ENCODE results near the gene TMEM255A.

Gene TMEM255A

DNA sequence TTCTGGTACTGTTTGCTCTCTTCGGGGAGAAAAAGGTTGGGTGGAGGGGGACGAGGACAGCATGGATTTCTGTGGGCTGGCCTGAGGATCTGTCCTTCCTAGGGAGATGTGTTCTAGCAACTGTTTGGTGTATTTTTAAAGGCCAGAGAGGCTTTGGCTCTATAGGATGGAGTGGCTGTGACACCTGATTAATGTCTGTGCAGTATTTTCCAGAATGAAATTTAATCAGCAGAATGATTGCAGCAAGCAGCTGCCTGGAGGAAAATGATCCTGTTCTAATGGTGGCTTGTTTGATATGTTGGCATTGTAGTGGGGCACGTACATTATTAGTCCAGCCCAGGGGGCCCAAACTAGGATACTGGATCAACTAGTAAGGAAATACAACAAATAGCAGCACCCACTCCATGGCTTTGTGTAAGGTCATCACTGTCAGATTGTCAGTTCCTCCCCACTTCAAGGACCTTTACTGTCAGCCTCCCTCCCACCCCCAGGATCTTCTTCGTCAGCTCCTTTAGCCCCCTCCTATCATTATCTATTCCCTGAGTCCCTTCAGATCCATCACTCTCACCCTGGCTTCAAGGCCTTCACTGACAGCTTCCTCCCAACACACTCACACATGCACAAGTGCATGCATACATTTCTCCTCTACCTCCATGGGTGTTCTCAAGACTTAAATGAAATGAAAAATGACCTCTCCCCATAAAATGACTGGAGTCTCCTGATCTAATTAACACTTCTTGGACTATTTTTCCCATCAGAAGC lies 10.4 kb upstream of the TMEM255A start:
- TF ChIP-seq, protein P1, sequence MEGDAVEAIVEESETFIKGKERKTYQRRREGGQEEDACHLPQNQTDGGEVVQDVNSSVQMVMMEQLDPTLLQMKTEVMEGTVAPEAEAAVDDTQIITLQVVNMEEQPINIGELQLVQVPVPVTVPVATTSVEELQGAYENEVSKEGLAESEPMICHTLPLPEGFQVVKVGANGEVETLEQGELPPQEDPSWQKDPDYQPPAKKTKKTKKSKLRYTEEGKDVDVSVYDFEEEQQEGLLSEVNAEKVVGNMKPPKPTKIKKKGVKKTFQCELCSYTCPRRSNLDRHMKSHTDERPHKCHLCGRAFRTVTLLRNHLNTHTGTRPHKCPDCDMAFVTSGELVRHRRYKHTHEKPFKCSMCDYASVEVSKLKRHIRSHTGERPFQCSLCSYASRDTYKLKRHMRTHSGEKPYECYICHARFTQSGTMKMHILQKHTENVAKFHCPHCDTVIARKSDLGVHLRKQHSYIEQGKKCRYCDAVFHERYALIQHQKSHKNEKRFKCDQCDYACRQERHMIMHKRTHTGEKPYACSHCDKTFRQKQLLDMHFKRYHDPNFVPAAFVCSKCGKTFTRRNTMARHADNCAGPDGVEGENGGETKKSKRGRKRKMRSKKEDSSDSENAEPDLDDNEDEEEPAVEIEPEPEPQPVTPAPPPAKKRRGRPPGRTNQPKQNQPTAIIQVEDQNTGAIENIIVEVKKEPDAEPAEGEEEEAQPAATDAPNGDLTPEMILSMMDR (IDR thresholded peaks at IDR 0.05; ENCODE audit: insufficient read depth, low read length, missing control alignments): no peak
- H3K4me3 ChIP-seq (ENCODE audit: low read depth, low read length): no peak overlapping the region
- ChIA-PET POLR2A (no interaction called here), CTCF (no interaction called here)
- DNase-seq (ENCODE audit: low read depth, low spot score): no peak

DNA sequence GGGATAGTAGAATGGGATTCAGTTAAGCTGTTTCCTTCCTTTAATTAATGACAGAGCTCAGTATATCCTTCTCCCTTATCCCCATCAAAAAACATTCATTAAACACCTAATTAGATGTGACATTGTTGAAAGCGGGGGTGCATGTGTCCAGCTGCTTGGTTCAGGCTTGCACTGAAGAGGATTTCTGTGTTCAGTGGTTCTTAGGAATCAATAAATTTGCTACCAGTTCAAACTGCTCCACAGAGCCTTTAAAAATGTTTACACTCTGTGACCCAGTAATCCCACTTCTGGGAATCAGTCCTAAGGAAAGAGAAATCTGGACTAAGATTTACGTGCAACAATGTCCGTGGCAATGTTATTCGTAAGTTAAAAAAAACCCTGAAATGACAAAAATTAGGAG lies 7.2 kb upstream of the TMEM255A start:
- no peak overlapping the region for H3K4me3 ChIP-seq (ENCODE audit: low read depth, low read length)
- TF ChIP-seq, protein P1 (IDR thresholded peaks at IDR 0.05; ENCODE audit: insufficient read depth, low read length, missing control alignments): no peak
- no peak for DNase-seq (ENCODE audit: low read depth, low spot score)
- POLR2A ChIA-PET: no interaction called here
- CTCF ChIA-PET: no interaction called here

GRCh38 chrX:120316587-120317283 lies 5.5 kb upstream of the TMEM255A start:
- DNase-seq (ENCODE audit: low read depth, low spot score): no peak
- no peak overlapping the region for H3K4me3 ChIP-seq (ENCODE audit: low read depth, low read length)
- ChIA-PET POLR2A (no interaction called here), CTCF (interaction anchor here (1.1 kb wide), 1 partner anchor 22 kb away, joined by 3 read pairs; no protein-coding TSS in a partner anchor)
- TF ChIP-seq, protein P1 (IDR thresholded peaks at IDR 0.05; ENCODE audit: insufficient read depth, low read length, missing control alignments): no peak

DNA sequence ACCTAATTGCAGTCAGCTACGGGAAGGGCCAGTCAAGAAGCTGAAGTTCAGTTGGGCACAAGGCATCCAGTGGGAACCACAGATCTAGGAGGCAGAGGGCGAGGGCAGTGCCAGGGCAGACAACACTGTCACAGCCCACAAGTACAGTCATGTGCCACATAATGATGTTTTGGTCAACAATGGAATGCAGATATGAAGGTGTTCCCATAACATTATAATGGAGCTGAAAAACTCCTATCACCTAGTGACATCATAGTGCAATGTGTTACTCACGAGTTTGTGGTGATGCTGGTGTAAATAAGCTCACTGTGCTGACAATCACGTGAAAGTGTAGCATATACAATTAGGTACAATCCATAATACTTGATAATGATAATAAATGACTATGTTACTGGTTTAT lies 4.5 kb upstream of the TMEM255A start:
- TF ChIP-seq, protein P1 (IDR thresholded peaks at IDR 0.05; ENCODE audit: insufficient read depth, low read length, missing control alignments): no peak
- H3K4me3 ChIP-seq (ENCODE audit: low read depth, low read length): no peak overlapping the region
- CTCF ChIA-PET: interaction anchor here (1.1 kb wide), 1 partner anchor 23 kb away, joined by 3 read pairs; no protein-coding TSS in a partner anchor
- POLR2A ChIA-PET: no interaction called here
- no peak for DNase-seq (ENCODE audit: low read depth, low spot score)

GRCh38 chrX:120311727-120312063 lies 434 bp upstream of the TMEM255A start:
- TF ChIP-seq, protein P1 (IDR thresholded peaks at IDR 0.05; ENCODE audit: insufficient read depth, low read length, missing control alignments): no peak
- DNase-seq (ENCODE audit: low read depth, low spot score): no peak
- ChIA-PET CTCF (no interaction called here), POLR2A (no interaction called here)
- no peak overlapping the region for H3K4me3 ChIP-seq (ENCODE audit: low read depth, low read length)

DNA sequence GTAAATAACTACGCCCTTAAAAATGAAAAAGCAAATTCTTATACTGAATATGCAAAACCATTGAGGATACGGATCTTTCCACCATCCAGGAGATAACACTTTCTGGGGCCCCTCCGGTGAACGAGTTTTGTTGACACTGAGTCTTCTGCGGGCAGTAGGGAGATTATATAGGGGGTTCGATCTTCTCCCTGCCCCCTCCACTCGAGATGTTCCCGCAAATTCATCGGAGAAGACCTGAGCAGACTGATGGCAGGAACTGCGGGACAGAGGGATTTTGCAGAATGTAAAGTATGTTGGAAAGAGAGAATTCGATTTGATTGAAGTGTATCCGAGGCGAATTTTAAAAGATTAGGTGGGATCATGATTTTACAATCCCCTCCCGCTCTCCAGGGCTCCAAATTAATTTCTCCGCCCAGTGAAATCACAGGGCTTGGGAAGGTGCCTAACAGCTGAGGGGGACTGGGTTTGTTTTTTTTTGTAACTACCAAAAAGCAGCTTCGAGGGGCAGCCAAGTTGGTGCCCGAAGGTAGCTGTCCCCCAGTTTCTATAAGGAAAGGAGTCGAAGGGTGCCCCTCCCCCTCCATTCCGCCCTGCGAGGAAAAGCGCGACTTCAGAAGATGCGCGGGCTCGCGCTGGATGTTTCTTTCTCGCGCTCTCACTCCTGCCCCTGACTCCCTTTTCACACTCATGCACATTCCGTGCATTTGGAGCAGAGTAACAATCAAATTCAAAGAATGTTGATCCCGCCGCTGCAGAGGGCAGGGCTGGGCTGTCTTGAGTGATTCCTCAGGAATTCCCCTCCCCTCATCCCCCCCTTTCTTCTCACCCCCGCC lies 1.2 kb downstream of the TMEM255A start:
- CTCF ChIA-PET: no interaction called here
- no peak for DNase-seq (ENCODE audit: low read depth, low spot score)
- TF ChIP-seq, protein P1 (IDR thresholded peaks at IDR 0.05; ENCODE audit: insufficient read depth, low read length, missing control alignments): no peak
- peak overlapping the region; percentile 25 for H3K4me3 ChIP-seq (ENCODE audit: low read depth, low read length)
- POLR2A ChIA-PET: no interaction called here
